Measurements from ENCODE around the gene AGTPBP1.

- TF ChIP-seq TAF1 (IDR thresholded peaks at IDR 0.05; ENCODE audit: borderline replicate concordance, low read depth, low read length): no peak
- no peak for TF ChIP-seq POLR2A (IDR thresholded peaks at IDR 0.05; ENCODE audit: low read depth, low read length)
Measured at GRCh38 chr9:85536076-85536475, 205.7 kb downstream of the AGTPBP1 start.

Data from GM12892 (cell line).